Measurements from ENCODE around the gene PRR7.

The PRR7 gene

GRCh38 chr5:177448244-177448950 lies 1.8 kb downstream of the PRR7 start:
- in situ Hi-C loops (cut with HindIII; ENCODE audit: low sequenced_read_pairs), result loop anchor here (5.0 to 25.0 kb wide), 3 partner anchors 41 to 336 kb away; partner anchors contain the start of genes F12 and FAM193B

GRCh38 chr5:177449140-177450061 lies 2.8 kb downstream of the PRR7 start:
- in situ Hi-C loops (cut with HindIII; ENCODE audit: low sequenced_read_pairs), result loop anchor here (5.0 to 25.0 kb wide), 3 partner anchors 42 to 337 kb away; partner anchors contain the start of genes F12 and FAM193B

GRCh38 chr5:177450667-177451424 lies 4.2 kb downstream of the PRR7 start:
- in situ Hi-C loops (cut with HindIII; ENCODE audit: low sequenced_read_pairs), result no loop called here

- in situ Hi-C loops (cut with HindIII; ENCODE audit: low sequenced_read_pairs), result no loop called here
Measured at GRCh38 chr5:177452688-177453638, 6.3 kb downstream of the PRR7 start.

GRCh38 chr5:177453852-177454396 lies 7.3 kb downstream of the PRR7 start:
- in situ Hi-C loops (cut with HindIII; ENCODE audit: low sequenced_read_pairs), result no loop called here

GRCh38 chr5:177454397-177455035 lies 7.9 kb downstream of the PRR7 start:
- in situ Hi-C loops (cut with HindIII; ENCODE audit: low sequenced_read_pairs), result no loop called here

- in situ Hi-C loops (cut with HindIII; ENCODE audit: low sequenced_read_pairs), result no loop called here
Measured at GRCh38 chr5:177455036-177455660, 8.5 kb downstream of the PRR7 start.

- in situ Hi-C loops (cut with HindIII; ENCODE audit: low sequenced_read_pairs), result no loop called here
Measured at GRCh38 chr5:177455661-177456590, 9.3 kb downstream of the PRR7 start.

- in situ Hi-C loops (cut with HindIII; ENCODE audit: low sequenced_read_pairs), result no loop called here
Measured at GRCh38 chr5:177456591-177456964, 10.0 kb downstream of the PRR7 start.

- in situ Hi-C loops (cut with HindIII; ENCODE audit: low sequenced_read_pairs), result no loop called here
Measured at GRCh38 chr5:177456976-177457851, 10.6 kb downstream of the PRR7 start.

GRCh38 chr5:177457852-177458681 lies 11.5 kb downstream of the PRR7 start:
- in situ Hi-C loops (cut with HindIII; ENCODE audit: low sequenced_read_pairs), result no loop called here

- in situ Hi-C loops (cut with HindIII; ENCODE audit: low sequenced_read_pairs), result no loop called here
Measured at GRCh38 chr5:177458912-177459350, 12.3 kb downstream of the PRR7 start.

GRCh38 chr5:177459357-177459756 lies 12.7 kb downstream of the PRR7 start:
- in situ Hi-C loops (cut with HindIII; ENCODE audit: low sequenced_read_pairs), result no loop called here

GRCh38 chr5:177459819-177460628 lies 13.4 kb downstream of the PRR7 start:
- in situ Hi-C loops (cut with HindIII; ENCODE audit: low sequenced_read_pairs), result no loop called here
